Smooth muscle cell (in vitro differentiated cells): ENCODE data around the gene TXNL4B. TPM values are rescaled to one million over a fixed set of nuclear protein-coding genes. Genes with fewer than 3 reads are reported as not detected.

Source experiments
- DNase-seq: peaks from one replicate; lab custom pipeline; 2025; ENCODE audit not compliant: unreplicated experiment; lab: John Stamatoyannopoulos, UW
- H2AFZ ChIP-seq: fragments of 200-600 bp; sonication (generic); 2 replicates; pipeline ENCODE4 v1.6.0; 2016; ENCODE audit warnings: antibody characterized with exemption, low read depth, mild to moderate bottlenecking
- H3F3A ChIP-seq: fragments of 200-600 bp; sonication (generic); 2 replicates; pipeline ENCODE4 v1.6.0; 2017; ENCODE audit warnings: antibody characterized with exemption, low read depth
- H3K27ac ChIP-seq: fragments of 200-600 bp; sonication (generic); 2 replicates; pipeline ENCODE4 v1.5.1; 2016; ENCODE audit warnings: low read depth, mild to moderate bottlenecking
- H3K27me3 ChIP-seq: fragments of 200-600 bp; sonication (generic); 2 replicates; pipeline ENCODE4 v1.6.1; 2016; ENCODE audit warnings: low read depth, mild to moderate bottlenecking
- H3K36me3 ChIP-seq: fragments of 200-600 bp; sonication (generic); 2 replicates; pipeline ENCODE4 v1.5.1; 2016; ENCODE audit warnings: low read depth
- H3K4me1 ChIP-seq: fragments of 200-600 bp; sonication (generic); 2 replicates; pipeline ENCODE4 v1.5.1; 2016; ENCODE audit warnings: low read depth
- H3K4me2 ChIP-seq: fragments of 200-600 bp; sonication (generic); 2 replicates; pipeline ENCODE4 v1.6.0; 2016; ENCODE audit warnings: mild to moderate bottlenecking
- H3K4me3 ChIP-seq: fragments of 200-600 bp; sonication (generic); 2 replicates; pipeline ENCODE4 v1.5.1; 2016; ENCODE audit warnings: mild to moderate bottlenecking
- H3K79me2 ChIP-seq: fragments of 200-600 bp; sonication (generic); 2 replicates; pipeline ENCODE4 v1.6.0; 2016; ENCODE audit warnings: low read depth, mild to moderate bottlenecking
- H3K9ac ChIP-seq: fragments of 200-600 bp; sonication (generic); 2 replicates; pipeline ENCODE4 v1.6.0; 2016; ENCODE audit warnings: low read depth
- H3K9me3 ChIP-seq: fragments of 200-600 bp; sonication (generic); replicated peaks from 2 replicates; pipeline ENCODE4 v1.5.1; 2016; ENCODE audit warnings: low read depth
- H4K20me1 ChIP-seq: fragments of 200-600 bp; sonication (generic); 2 replicates; pipeline ENCODE4 v1.6.0; 2016; ENCODE audit warnings: low read depth
- WGBS: methylation state at CpG from one replicate; pipeline ENCODE4 v1.1.7; 2016; ENCODE audit warnings: low lambda C conversion rate; 5-methylcytosine and 5-hydroxymethylcytosine counted together
- polyA plus RNA-seq: library from polyadenylated mRNA; unstranded; fragments of >200 nt; fragmentation: Nextera tagmentation; extraction: Ambion mirVana; gene quantifications from 2 replicates; pipeline ENCODE4 v1.2.1, GENCODE V29; 2016
- total RNA-seq: library from RNA; depleted of rRNA; stranded (reverse); fragments of >200 nt; gene quantifications from 2 replicates; pipeline ENCODE4 v1.2.3, GENCODE V29; 2014
- TF ChIP-seq, protein P1 (sequence below): fragments of 200-600 bp; sonication (generic); IDR thresholded peaks from 2 replicates; pipeline ENCODE4 v1.5.1; 2017; ENCODE audit warnings: borderline replicate concordance, mild to moderate bottlenecking, antibody characterized with exemption; ENCODE audit not compliant: insufficient read depth, poor library complexity, severe bottlenecking

The TXNL4B gene
- total and polyA plus RNA-seq, 2 experiments from 2014 or later = 8.4 to 10.5 TPM

DNA sequence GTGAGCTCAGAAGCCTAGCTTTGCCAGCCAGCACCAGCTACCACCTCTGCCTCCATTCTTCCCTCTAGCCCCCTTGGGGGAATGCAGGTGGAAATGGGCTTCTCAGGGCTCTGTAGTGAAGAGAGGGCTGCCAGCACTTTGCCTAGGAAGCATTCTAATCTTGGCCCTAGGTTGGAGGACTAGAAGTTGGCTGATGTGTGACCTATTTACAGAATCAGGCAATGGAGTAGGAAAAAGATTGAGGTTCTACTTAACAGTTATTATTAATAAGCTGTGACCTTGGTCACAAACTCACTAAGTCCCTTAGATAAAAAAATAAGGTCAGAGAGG lies 20.2 kb upstream of the TXNL4B start:
- H3K27me3 ChIP-seq = no peaks in the 10 kb centered on the region
- no peak for DNase-seq
- no peak overlapping the region for H3K4me2 ChIP-seq
- H2AFZ ChIP-seq = no peak overlapping the region
- TF ChIP-seq, protein P1, sequence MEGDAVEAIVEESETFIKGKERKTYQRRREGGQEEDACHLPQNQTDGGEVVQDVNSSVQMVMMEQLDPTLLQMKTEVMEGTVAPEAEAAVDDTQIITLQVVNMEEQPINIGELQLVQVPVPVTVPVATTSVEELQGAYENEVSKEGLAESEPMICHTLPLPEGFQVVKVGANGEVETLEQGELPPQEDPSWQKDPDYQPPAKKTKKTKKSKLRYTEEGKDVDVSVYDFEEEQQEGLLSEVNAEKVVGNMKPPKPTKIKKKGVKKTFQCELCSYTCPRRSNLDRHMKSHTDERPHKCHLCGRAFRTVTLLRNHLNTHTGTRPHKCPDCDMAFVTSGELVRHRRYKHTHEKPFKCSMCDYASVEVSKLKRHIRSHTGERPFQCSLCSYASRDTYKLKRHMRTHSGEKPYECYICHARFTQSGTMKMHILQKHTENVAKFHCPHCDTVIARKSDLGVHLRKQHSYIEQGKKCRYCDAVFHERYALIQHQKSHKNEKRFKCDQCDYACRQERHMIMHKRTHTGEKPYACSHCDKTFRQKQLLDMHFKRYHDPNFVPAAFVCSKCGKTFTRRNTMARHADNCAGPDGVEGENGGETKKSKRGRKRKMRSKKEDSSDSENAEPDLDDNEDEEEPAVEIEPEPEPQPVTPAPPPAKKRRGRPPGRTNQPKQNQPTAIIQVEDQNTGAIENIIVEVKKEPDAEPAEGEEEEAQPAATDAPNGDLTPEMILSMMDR = no peak
- H3K9me3 ChIP-seq = no peaks in the 10 kb centered on the region
- H3K4me3 ChIP-seq = no peak overlapping the region
- no peak overlapping the region for H3K9ac ChIP-seq
- H4K20me1 ChIP-seq = no peaks in the 10 kb centered on the region
- H3K79me2 ChIP-seq = no peaks in the 10 kb centered on the region
- no peaks in the 10 kb centered on the region for H3K4me1 ChIP-seq
- peaks cover 3% of the 10 kb centered on the region for H3F3A ChIP-seq
- no peak overlapping the region for H3K27ac ChIP-seq
- H3K36me3 ChIP-seq = peaks cover 6% of the 10 kb centered on the region

DNA sequence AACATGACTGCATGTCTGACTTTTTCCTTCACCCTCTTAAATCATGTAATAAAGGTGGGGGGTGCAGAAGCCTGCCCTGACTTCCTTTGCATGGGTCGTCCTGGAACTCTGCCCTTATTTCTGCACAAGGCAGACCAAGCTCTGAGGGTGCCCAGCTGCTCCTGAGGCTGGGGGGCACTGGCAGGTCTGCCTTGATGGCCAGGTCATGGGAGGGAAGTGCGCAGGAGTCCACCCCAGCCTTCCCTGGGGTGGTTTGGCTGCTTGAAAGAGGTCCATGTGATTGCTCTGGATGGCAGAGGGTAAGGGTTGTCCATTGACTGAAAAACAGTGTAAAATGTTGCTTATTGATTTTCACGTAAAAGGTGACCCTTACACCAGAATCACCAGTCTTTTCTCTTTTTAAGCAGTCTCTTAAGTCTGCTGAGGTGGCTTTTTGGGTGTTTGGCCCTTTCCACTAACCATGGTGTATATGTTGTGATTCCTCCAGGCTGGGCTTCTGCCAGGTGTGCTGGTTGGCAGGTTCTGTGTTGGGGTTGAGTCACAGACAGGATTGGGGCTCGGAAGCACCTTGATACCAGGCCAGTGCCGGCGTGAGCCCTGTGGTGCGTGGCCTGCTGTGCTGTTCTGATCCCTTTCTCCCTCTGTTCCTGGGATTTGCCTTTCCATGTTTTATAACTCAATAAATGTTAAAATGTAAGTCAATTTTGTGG lies 19.6 kb upstream of the TXNL4B start:
- no peaks in the 10 kb centered on the region for H3K27me3 ChIP-seq
- H3K36me3 ChIP-seq = peaks cover 6% of the 10 kb centered on the region
- H3K4me3 ChIP-seq = no peak overlapping the region
- H4K20me1 ChIP-seq = no peaks in the 10 kb centered on the region
- DNase-seq = no peak
- no peak overlapping the region for H3K27ac ChIP-seq
- TF ChIP-seq, protein P1 = no peak
- no peak overlapping the region for H3K4me2 ChIP-seq
- H2AFZ ChIP-seq = no peak overlapping the region
- H3K4me1 ChIP-seq = no peaks in the 10 kb centered on the region
- peaks cover 3% of the 10 kb centered on the region for H3F3A ChIP-seq
- no peaks in the 10 kb centered on the region for H3K9me3 ChIP-seq
- no peaks in the 10 kb centered on the region for H3K79me2 ChIP-seq
- no peak overlapping the region for H3K9ac ChIP-seq
- WGBS = 97% methylated on average over 7 of the region's 7 CpGs

DNA sequence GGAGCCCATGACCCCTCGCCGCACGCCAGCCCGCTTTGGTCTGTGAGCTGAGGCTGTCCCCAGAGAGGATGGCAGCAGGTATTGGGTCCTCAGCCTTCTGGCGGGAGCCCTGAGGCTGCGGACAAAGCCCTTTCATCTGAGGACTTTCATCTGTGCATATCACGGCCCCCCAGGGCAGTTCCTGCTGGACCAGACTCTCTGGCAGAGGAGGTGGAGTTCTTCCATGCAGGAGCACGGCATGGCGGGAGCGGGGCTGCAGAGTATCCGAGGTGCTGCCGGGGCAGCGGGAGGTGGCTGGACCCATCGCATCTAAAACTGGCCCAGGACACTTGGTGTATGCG lies 19.0 kb upstream of the TXNL4B start:
- H3K4me3 ChIP-seq = no peak overlapping the region
- H3K27me3 ChIP-seq = no peaks in the 10 kb centered on the region
- DNase-seq = no peak
- H3K9me3 ChIP-seq = no peaks in the 10 kb centered on the region
- no peaks in the 10 kb centered on the region for H4K20me1 ChIP-seq
- H3K4me1 ChIP-seq = no peaks in the 10 kb centered on the region
- H2AFZ ChIP-seq = no peak overlapping the region
- 98% methylated on average over 15 of the region's 15 CpGs for WGBS
- peaks cover 6% of the 10 kb centered on the region for H3K36me3 ChIP-seq
- peaks cover 3% of the 10 kb centered on the region for H3F3A ChIP-seq
- H3K79me2 ChIP-seq = no peaks in the 10 kb centered on the region
- no peak overlapping the region for H3K27ac ChIP-seq
- H3K4me2 ChIP-seq = no peak overlapping the region
- H3K9ac ChIP-seq = no peak overlapping the region
- TF ChIP-seq, protein P1 = no peak
